NCI-H446 (cell line): ENCODE results near the gene EAPP.
A peak's percentile ranks its signal among the peaks of the same experiment; 100 is the strongest.
"Not testable (repeated sequence)": the region's sequence is repeated elsewhere in the genome, so short reads cannot be mapped to it uniquely, and the experiment has no call there.

Source experiments
- DNase-seq, 2 experiments: peaks; one replicate each; lab custom pipeline; 2025; lab: John Stamatoyannopoulos, UW

Gene EAPP

GRCh38 chr14:34538096-34538495 is 1.4 kb downstream of the EAPP start:
- DNase-seq: not testable (repeated sequence)

GRCh38 chr14:34537677-34538009 is 1.9 kb downstream of the EAPP start:
- no peak for DNase-seq

GRCh38 chr14:34536951-34537676 is 2.4 kb downstream of the EAPP start:
- DNase-seq: no peak

GRCh38 chr14:34527591-34527990 is 11.9 kb downstream of the EAPP start:
- no peak for DNase-seq

GRCh38 chr14:34524216-34524615 is 15.3 kb downstream of the EAPP start:
- not testable (repeated sequence) for DNase-seq

- no peak for DNase-seq
Measured at GRCh38 chr14:34522496-34522895, 17.0 kb downstream of the EAPP start.

- not testable (repeated sequence) for DNase-seq
Measured at GRCh38 chr14:34521071-34521470, 18.4 kb downstream of the EAPP start.

GRCh38 chr14:34520304-34520970 is 19.1 kb downstream of the EAPP start:
- not testable (repeated sequence) for DNase-seq

GRCh38 chr14:34507884-34508283 is 31.6 kb downstream of the EAPP start:
- no peak for DNase-seq

GRCh38 chr14:34507459-34507858 is 32.0 kb downstream of the EAPP start:
- no peak for DNase-seq

GRCh38 chr14:34505124-34505491 is 34.4 kb downstream of the EAPP start:
- DNase-seq: not testable (repeated sequence)

- DNase-seq: not testable (repeated sequence)
Measured at GRCh38 chr14:34504027-34504426, 35.5 kb downstream of the EAPP start.

GRCh38 chr14:34502545-34503225 is 36.8 kb downstream of the EAPP start:
- no peak for DNase-seq

- DNase-seq: no peak
Measured at GRCh38 chr14:34502001-34502400, 37.5 kb downstream of the EAPP start.

- DNase-seq: no peak
Measured at GRCh38 chr14:34501004-34501580, 38.4 kb downstream of the EAPP start.

- peak; percentile 13 to 64 for DNase-seq
Measured at GRCh38 chr14:34498684-34499412, 40.7 kb downstream of the EAPP start.

- DNase-seq: peak; percentile 30 to 83
Measured at GRCh38 chr14:34496679-34497513, 42.6 kb downstream of the EAPP start.

GRCh38 chr14:34496007-34496678 is 43.4 kb downstream of the EAPP start:
- peak in 1 of 2 experiments; percentile 41 for DNase-seq

GRCh38 chr14:34489324-34489723 is 50.2 kb downstream of the EAPP start:
- no peak for DNase-seq

- DNase-seq: no peak
Measured at GRCh38 chr14:34488528-34488927, 51.0 kb downstream of the EAPP start.

GRCh38 chr14:34484726-34485125 is 54.8 kb downstream of the EAPP start:
- DNase-seq: no peak
